H1 (cell line): ENCODE data around the gene POMT2.

Source experiments
- ATF2 ChIP-seq: IDR thresholded peaks from 2 replicates; pipeline ENCODE4 v1.6.1; 2012; ENCODE audit warnings: low read length, inconsistent platforms
- CTCF ChIP-seq, 3 experiments: IDR thresholded peaks; 1 replicate in 2 of 3; 2 replicates in 1 of 3; pipeline versions ENCODE4 v1.5.1 to v1.6.1; 2011; ENCODE audit warnings: low read length in 3 of 3, mild to moderate bottlenecking in 3 of 3, inconsistent platforms in 2 of 3, low read depth in 1 of 3, moderate library complexity in 1 of 3; ENCODE audit not compliant: insufficient read depth in 1 of 3; ENCODE audit errors: control extremely low read depth in 1 of 3
- E2F6 ChIP-seq: IDR thresholded peaks from 2 replicates; pipeline ENCODE4 v1.6.1; 2012; ENCODE audit warnings: inconsistent platforms
- RAD21 ChIP-seq, 2 experiments: IDR thresholded peaks in 1 of 2; conservative IDR thresholded peaks in 1 of 2; 2 replicates each; pipeline ENCODE4 v1.6.1; 2011; ENCODE audit warnings: low read depth in 2 of 2, low read length in 2 of 2, improper control_type of control experiment in 1 of 2, inconsistent platforms in 1 of 2, mild to moderate bottlenecking in 1 of 2, moderate library complexity in 1 of 2
- SIX5 ChIP-seq: IDR thresholded peaks from 2 replicates; pipeline ENCODE4 v1.6.1; 2011; ENCODE audit warnings: mild to moderate bottlenecking, low read depth, low read length

DNA sequence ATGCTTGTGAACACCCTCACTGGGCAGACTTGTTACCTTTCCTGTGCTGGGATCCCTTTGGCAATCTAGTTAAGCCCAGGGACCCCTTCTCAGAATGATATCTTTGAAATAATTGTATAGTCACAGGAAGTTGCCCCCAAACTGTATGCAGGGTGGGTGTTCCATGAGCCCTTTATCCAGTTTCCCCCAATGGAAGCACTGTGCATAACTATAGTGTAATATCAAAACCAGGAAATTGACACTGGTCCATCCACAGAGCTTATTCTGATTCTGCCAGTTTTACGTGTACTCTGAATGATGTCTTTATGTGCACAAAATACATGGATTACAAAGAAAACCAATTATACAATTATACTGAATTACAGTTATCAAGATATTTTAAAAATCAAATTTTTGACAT, 73.9 kb downstream of the POMT2 start:
- no peak for TF ChIP-seq E2F6
- no peak for TF ChIP-seq RAD21 (IDR thresholded peaks at IDR 0.05 in 1 of 2, conservative IDR thresholded peaks at IDR 0.05 in 1 of 2; ENCODE audit: low read depth in 2 of 2, low read length in 2 of 2)
- no peak for TF ChIP-seq ATF2
- TF ChIP-seq SIX5, result no peak
- TF ChIP-seq CTCF (IDR thresholded peaks at IDR 0.05; ENCODE audit: control extremely low read depth in 1 of 3, insufficient read depth in 1 of 3, low read depth in 1 of 3, low read length in 3 of 3), result no peak
